ENCODE results near the gene CDPF1. TPM values are rescaled to one million over a fixed set of nuclear protein-coding genes. Genes with fewer than 3 reads are reported as not detected.

Gene CDPF1, protein sequence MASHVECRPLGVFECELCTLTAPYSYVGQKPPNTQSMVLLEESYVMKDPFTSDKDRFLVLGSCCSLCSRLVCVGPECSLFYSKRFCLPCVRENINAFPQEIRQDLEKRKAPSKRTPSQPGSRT
- polyA plus RNA-seq (2011; rRNA removed), result 7.9 and 8.9 TPM in 2 replicates
- polyA plus RNA-seq (2012; cell fraction: cytosol; rRNA removed), result 17.7 and 20.9 TPM in 2 replicates
- 18.4 and 18.7 TPM in 2 replicates for polyA plus RNA-seq (2012; cell fraction: nucleus; rRNA removed)
- 9.3 to 10.2 TPM (median 9.6 TPM) in 3 replicates for polyA plus RNA-seq (2017; fragmentation: RNase III; extraction: RNeasy Plus Mini Kit Qiagen cat#74134 plus additional on column Dnase treatment)
- 4.3 and 5.0 TPM in 2 replicates for polyA minus RNA-seq (2011; rRNA and poly(A)+ RNA removed)

DNA sequence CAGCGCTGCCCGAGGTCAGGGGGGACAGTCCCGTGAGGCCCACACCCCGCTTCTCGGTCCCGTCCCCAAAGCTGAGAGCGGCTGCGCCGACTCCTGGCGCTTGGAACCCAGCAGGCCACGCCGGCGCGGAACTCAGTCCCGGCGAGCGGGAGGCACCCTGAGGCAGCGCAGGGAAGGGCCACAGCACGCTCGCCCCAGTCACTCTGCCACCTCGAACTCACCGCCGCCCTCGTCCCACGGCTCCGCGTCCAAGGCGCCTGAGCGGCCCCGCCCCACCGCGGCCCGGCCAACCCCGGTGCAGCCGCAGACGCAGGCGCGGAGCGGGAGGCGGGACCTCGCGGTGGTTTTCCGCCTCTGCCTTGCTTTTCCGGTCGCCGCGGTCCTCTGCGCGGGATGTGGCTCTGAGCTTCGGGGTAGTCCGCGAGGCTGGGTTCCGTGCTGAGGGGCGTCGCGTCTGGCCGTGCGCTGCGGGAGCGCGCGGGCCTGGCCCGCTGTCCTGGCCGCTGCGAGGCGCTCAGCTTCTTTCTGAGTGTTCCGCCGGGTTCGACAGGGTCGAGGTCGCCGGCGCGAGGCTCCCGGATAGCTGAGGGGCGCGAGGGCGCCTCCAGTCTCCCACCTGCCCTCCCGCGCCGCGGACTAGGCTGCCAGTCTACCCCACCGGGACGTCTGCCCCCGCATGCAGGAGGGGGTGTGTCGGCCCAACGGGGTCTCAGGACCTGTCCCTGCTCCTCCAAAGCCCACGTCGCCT, at the start of gene CDPF1:
CDPF1 (minus strand) TSS at position 259 of the 748 bp plus-strand sequence. CDS start 2,009 bp downstream, outside the sequence.
- ChIA-PET POLR2A (interaction anchor here (1.0 kb wide), 1 partner anchor 18 kb away, joined by 6 read pairs; the partner anchor contains the start of gene TTC38), CTCF (interaction anchor here (1.0 to 1.3 kb wide), 2 partner anchors 26 to 128 kb away, joined by 3 to 6 read pairs; no protein-coding TSS in a partner anchor)
- TF ChIP-seq, protein P1, sequence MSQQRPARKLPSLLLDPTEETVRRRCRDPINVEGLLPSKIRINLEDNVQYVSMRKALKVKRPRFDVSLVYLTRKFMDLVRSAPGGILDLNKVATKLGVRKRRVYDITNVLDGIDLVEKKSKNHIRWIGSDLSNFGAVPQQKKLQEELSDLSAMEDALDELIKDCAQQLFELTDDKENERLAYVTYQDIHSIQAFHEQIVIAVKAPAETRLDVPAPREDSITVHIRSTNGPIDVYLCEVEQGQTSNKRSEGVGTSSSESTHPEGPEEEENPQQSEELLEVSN (IDR thresholded peaks at IDR 0.05; ENCODE audit: borderline replicate concordance, low read depth), result peak; percentile 97
- no peak for TF ChIP-seq ZSCAN20 (CRISPR knock-in tag; IDR thresholded peaks at IDR 0.05)
- TF ChIP-seq FOSB (CRISPR knock-in tag; IDR thresholded peaks at IDR 0.05), result no peak
- TF ChIP-seq HEYL (CRISPR knock-in tag; IDR thresholded peaks at IDR 0.05), result no peak
- TF ChIP-seq, protein P2, sequence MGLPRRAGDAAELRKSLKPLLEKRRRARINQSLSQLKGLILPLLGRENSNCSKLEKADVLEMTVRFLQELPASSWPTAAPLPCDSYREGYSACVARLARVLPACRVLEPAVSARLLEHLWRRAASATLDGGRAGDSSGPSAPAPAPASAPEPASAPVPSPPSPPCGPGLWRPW (IDR thresholded peaks at IDR 0.05), result no peak
- TF ChIP-seq, protein P3, sequence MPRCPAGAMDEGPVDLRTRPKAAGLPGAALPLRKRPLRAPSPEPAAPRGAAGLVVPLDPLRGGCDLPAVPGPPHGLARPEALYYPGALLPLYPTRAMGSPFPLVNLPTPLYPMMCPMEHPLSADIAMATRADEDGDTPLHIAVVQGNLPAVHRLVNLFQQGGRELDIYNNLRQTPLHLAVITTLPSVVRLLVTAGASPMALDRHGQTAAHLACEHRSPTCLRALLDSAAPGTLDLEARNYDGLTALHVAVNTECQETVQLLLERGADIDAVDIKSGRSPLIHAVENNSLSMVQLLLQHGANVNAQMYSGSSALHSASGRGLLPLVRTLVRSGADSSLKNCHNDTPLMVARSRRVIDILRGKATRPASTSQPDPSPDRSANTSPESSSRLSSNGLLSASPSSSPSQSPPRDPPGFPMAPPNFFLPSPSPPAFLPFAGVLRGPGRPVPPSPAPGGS (IDR thresholded peaks at IDR 0.05), result peak; percentile 89; the same call in 2 of the 3 replicates
- TF ChIP-seq POLR2AphosphoS2 (conservative IDR thresholded peaks at IDR 0.05; ENCODE audit: low read length), result no peak
- peak; percentile 40 to 79; a peak in 3 of 5 replicates for TF ChIP-seq JUN (IDR thresholded peaks at IDR 0.05)
- TF ChIP-seq POLR2A (IDR thresholded peaks at IDR 0.05; ENCODE audit: low read length), result peak; percentile 74
- TF ChIP-seq RNF2 (IDR thresholded peaks at IDR 0.05; ENCODE audit: borderline replicate concordance, low read depth), result no peak
- 0 out of 2 replicates have a peak, but pooled peaks have one; percentile 15 for TF ChIP-seq PHF8 (IDR thresholded peaks at IDR 0.05; ENCODE audit: borderline replicate concordance, low read depth)
- TF ChIP-seq, protein P4, sequence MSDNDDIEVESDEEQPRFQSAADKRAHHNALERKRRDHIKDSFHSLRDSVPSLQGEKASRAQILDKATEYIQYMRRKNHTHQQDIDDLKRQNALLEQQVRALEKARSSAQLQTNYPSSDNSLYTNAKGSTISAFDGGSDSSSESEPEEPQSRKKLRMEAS (IDR thresholded peaks at IDR 0.05), result peak; percentile 92
- TF ChIP-seq JUNB (IDR thresholded peaks at IDR 0.05), result no peak
- peak within 1 kb of the TSS; percentile 96 for H3K4me3 ChIP-seq
- peak within 1 kb of the TSS; percentile 96 for H3K4me2 ChIP-seq
- no peaks in the 10 kb centered on the region for H3K9me3 ChIP-seq
- peak; percentile 69 to 77 for DNase-seq (ENCODE audit: low read depth in 1 of 2, low spot score in 1 of 2)
- peaks cover 5% of the 10 kb centered on the region; the same call in 1 of the 3 replicates for H3K4me1 ChIP-seq
- FAIRE-seq, result no peak
- peak within 1 kb of the TSS; percentile 95 to 96 for H3K27ac ChIP-seq
- no CpG with 5 or more reads among the region's 89 CpGs for WGBS (ENCODE audit: missing lambda C conversion rate)
- peak; percentile 95 to 99 for ATAC-seq

DNA sequence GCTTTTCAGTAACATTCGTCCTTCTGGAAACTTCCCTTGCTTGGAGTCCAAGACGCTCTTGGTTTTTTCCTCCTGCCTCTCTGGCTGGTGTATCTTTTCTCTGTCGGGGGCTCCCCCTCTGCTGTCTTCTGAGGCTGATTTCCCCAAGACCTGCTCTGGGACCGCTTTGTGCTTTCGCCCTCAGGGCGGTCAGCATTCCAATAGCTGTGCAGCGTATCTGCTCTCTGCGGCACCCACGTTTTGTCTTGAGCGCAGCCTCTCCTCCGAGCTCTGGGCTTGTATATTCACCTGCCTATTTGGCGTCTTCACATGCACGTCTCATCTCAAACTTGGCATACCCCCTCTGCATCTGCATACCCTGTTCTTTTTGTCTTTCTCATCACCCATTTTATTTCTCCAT, 49.0 kb upstream of the CDPF1 start:
- FAIRE-seq, result no peak
- no peak overlapping the region for H3K4me2 ChIP-seq
- H3K9me3 ChIP-seq, result no peaks in the 10 kb centered on the region
- TF ChIP-seq ZFP36 (IDR thresholded peaks at IDR 0.05; ENCODE audit: borderline replicate concordance, partially characterized antibody) (no peak), HEYL (CRISPR knock-in tag; IDR thresholded peaks at IDR 0.05) (no peak), CHD4 (IDR thresholded peaks at IDR 0.05; ENCODE audit: borderline replicate concordance) (no peak), PHF8 (IDR thresholded peaks at IDR 0.05; ENCODE audit: borderline replicate concordance, low read depth) (no peak), CEBPB (IDR thresholded peaks at IDR 0.05) (no peak), JUNB (IDR thresholded peaks at IDR 0.05) (no peak), POLR2A (IDR thresholded peaks at IDR 0.05; ENCODE audit: low read length) (no peak)
- TF ChIP-seq, protein P5, sequence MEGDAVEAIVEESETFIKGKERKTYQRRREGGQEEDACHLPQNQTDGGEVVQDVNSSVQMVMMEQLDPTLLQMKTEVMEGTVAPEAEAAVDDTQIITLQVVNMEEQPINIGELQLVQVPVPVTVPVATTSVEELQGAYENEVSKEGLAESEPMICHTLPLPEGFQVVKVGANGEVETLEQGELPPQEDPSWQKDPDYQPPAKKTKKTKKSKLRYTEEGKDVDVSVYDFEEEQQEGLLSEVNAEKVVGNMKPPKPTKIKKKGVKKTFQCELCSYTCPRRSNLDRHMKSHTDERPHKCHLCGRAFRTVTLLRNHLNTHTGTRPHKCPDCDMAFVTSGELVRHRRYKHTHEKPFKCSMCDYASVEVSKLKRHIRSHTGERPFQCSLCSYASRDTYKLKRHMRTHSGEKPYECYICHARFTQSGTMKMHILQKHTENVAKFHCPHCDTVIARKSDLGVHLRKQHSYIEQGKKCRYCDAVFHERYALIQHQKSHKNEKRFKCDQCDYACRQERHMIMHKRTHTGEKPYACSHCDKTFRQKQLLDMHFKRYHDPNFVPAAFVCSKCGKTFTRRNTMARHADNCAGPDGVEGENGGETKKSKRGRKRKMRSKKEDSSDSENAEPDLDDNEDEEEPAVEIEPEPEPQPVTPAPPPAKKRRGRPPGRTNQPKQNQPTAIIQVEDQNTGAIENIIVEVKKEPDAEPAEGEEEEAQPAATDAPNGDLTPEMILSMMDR (IDR thresholded peaks at IDR 0.05), result no peak
- TF ChIP-seq, protein P6, sequence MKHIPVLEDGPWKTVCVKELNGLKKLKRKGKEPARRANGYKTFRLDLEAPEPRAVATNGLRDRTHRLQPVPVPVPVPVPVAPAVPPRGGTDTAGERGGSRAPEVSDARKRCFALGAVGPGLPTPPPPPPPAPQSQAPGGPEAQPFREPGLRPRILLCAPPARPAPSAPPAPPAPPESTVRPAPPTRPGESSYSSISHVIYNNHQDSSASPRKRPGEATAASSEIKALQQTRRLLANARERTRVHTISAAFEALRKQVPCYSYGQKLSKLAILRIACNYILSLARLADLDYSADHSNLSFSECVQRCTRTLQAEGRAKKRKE (CRISPR knock-in tag; IDR thresholded peaks at IDR 0.05; ENCODE audit: low read depth), result no peak
- TF ChIP-seq, protein P7, sequence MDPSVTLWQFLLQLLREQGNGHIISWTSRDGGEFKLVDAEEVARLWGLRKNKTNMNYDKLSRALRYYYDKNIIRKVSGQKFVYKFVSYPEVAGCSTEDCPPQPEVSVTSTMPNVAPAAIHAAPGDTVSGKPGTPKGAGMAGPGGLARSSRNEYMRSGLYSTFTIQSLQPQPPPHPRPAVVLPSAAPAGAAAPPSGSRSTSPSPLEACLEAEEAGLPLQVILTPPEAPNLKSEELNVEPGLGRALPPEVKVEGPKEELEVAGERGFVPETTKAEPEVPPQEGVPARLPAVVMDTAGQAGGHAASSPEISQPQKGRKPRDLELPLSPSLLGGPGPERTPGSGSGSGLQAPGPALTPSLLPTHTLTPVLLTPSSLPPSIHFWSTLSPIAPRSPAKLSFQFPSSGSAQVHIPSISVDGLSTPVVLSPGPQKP (IDR thresholded peaks at IDR 0.05; ENCODE audit: low read depth, low read length), result no peak
- no peak overlapping the region for H3K27ac ChIP-seq
- no peak for DNase-seq (ENCODE audit: low read depth in 1 of 2, low spot score in 1 of 2)
- 92% methylated on average over 13 of the region's 13 CpGs for WGBS (ENCODE audit: missing lambda C conversion rate)
- ChIA-PET POLR2A (no interaction called here), CTCF (interaction anchor here (1.5 to 2.2 kb wide), 3 partner anchors 177 to 304 kb away, joined by 5 to 10 read pairs (median 7); no protein-coding TSS in a partner anchor)
- H3K4me1 ChIP-seq, result peaks cover 11% of the 10 kb centered on the region; the same call in 2 of the 3 replicates
- no peak overlapping the region for H3K4me3 ChIP-seq
- ATAC-seq, result no peak
